Measurements from ENCODE around the gene CATSPERD. TPM values are rescaled to one million over a fixed set of nuclear protein-coding genes. Genes with fewer than 3 reads are reported as not detected.

CATSPERD gene
- total RNA-seq, 1 experiment from 2014 or later: not detected

- DNase-seq (ENCODE audit: low spot score): no peak
Measured at GRCh38 chr19:5806133-5806489, 85.7 kb downstream of the CATSPERD start.

GRCh38 chr19:5806905-5807304 is 86.5 kb downstream of the CATSPERD start:
- DNase-seq (ENCODE audit: low spot score): no peak

- DNase-seq (ENCODE audit: low spot score): no peak
Measured at GRCh38 chr19:5808120-5808816, 87.8 kb downstream of the CATSPERD start.

GRCh38 chr19:5809053-5809452 is 88.6 kb downstream of the CATSPERD start:
- peak; percentile 40 for DNase-seq (ENCODE audit: low spot score)

- no peak for DNase-seq (ENCODE audit: low spot score)
Measured at GRCh38 chr19:5809469-5809868, 89.0 kb downstream of the CATSPERD start.

GRCh38 chr19:5811117-5811516 is 90.7 kb downstream of the CATSPERD start:
- DNase-seq (ENCODE audit: low spot score): no peak

GRCh38 chr19:5814123-5814851 is 93.8 kb downstream of the CATSPERD start:
- DNase-seq (ENCODE audit: low spot score): no peak

- DNase-seq (ENCODE audit: low spot score): no peak
Measured at GRCh38 chr19:5814852-5815246, 94.4 kb downstream of the CATSPERD start.

GRCh38 chr19:5817218-5817617 is 96.8 kb downstream of the CATSPERD start:
- DNase-seq (ENCODE audit: low spot score): no peak

- no peak for DNase-seq (ENCODE audit: low spot score)
Measured at GRCh38 chr19:5818594-5818993, 98.2 kb downstream of the CATSPERD start.

GRCh38 chr19:5820785-5821184 is 100.3 kb downstream of the CATSPERD start:
- no peak for DNase-seq (ENCODE audit: low spot score)

- no peak for DNase-seq (ENCODE audit: low spot score)
Measured at GRCh38 chr19:5821521-5822180, 101.2 kb downstream of the CATSPERD start.

- DNase-seq (ENCODE audit: low spot score): no peak
Measured at GRCh38 chr19:5822181-5822844, 101.9 kb downstream of the CATSPERD start.

GRCh38 chr19:5823579-5824281 is 103.3 kb downstream of the CATSPERD start:
- DNase-seq (ENCODE audit: low spot score): no peak

GRCh38 chr19:5824751-5825150 is 104.3 kb downstream of the CATSPERD start:
- no peak for DNase-seq (ENCODE audit: low spot score)

- no peak for DNase-seq (ENCODE audit: low spot score)
Measured at GRCh38 chr19:5825178-5825577, 104.7 kb downstream of the CATSPERD start.

GRCh38 chr19:5826531-5827341 is 106.3 kb downstream of the CATSPERD start:
- DNase-seq (ENCODE audit: low spot score): no peak

GRCh38 chr19:5827342-5827890 is 107.0 kb downstream of the CATSPERD start:
- DNase-seq (ENCODE audit: low spot score): no peak

- DNase-seq (ENCODE audit: low spot score): peak; percentile 91
Measured at GRCh38 chr19:5827891-5828660, 107.6 kb downstream of the CATSPERD start.
